H1 (cell line): Measurements from ENCODE around the gene GOLGA6L9. TPM values are rescaled to one million over a fixed set of nuclear protein-coding genes. Genes with fewer than 3 reads are reported as not detected.
"Not testable (repeated sequence)": the region's sequence is repeated elsewhere in the genome, so short reads cannot be mapped to it uniquely, and the experiment has no call there.

Experiments used
- CTCF ChIA-PET: fragments of 300-600 bp; sonication (Branson Sonifier 250); formaldehyde crosslinking; loops from one replicate; lab custom pipeline; 2021; ENCODE audit not compliant: partially characterized antibody; lab: Charles Lee
- POLR2A ChIA-PET: fragments of 300-600 bp; sonication (Branson Sonifier 250); formaldehyde crosslinking; loops from one replicate; lab custom pipeline; 2021; ENCODE audit warnings: inconsistent platforms; ENCODE audit not compliant: partially characterized antibody; lab: Charles Lee
- DNase-seq, 2 experiments: peaks; one replicate each; pipeline versions ENCODE4 v3.0.0 to v3.0.0-alpha.2; 2010 to 2022; ENCODE audit warnings: low spot score in 2 of 2, low read depth in 1 of 2, mixed read lengths in 1 of 2
- FAIRE-seq: peaks from 2 replicates; lab custom pipeline; 2011; peaks lifted over from hg19 to GRCh38; lab: Jason Lieb, UNC
- H2AFZ ChIP-seq: 2 replicates; pipeline ENCODE4 v1.8.1; 2012; ENCODE audit warnings: low read length, inconsistent platforms
- H2AK5ac ChIP-seq: 2 replicates; pipeline ENCODE4 v1.6.1; 2013; ENCODE audit warnings: low read depth, low read length
- H2BK120ac ChIP-seq: replicated peaks from 2 replicates; pipeline ENCODE3; 2013; ENCODE audit warnings: low read depth, low read length, inconsistent platforms
- H2BK12ac ChIP-seq: 2 replicates; pipeline ENCODE4 v1.6.1; 2013; ENCODE audit warnings: low read depth, low read length
- H2BK15ac ChIP-seq: 2 replicates; pipeline ENCODE4 v1.6.1; 2013; ENCODE audit warnings: low read length
- H2BK20ac ChIP-seq: 2 replicates; pipeline ENCODE4 v1.6.1; 2013; ENCODE audit warnings: low read length
- H2BK5ac ChIP-seq: 2 replicates; pipeline ENCODE4 v1.6.1; 2013; ENCODE audit warnings: low read depth, low read length
- H3K14ac ChIP-seq: 2 replicates; pipeline ENCODE4 v1.6.1; 2013; ENCODE audit warnings: inconsistent platforms; ENCODE audit not compliant: insufficient read length
- H3K18ac ChIP-seq: 2 replicates; pipeline ENCODE4 v1.6.1; 2013; ENCODE audit warnings: low read length; ENCODE audit errors: extremely low read depth
- H3K23ac ChIP-seq: 2 replicates; pipeline ENCODE4 v1.6.1; 2013; ENCODE audit warnings: inconsistent platforms; ENCODE audit not compliant: insufficient read length
- H3K23me2 ChIP-seq: 2 replicates; pipeline ENCODE4 v1.6.1; 2013; ENCODE audit warnings: low read depth, low read length
- H3K27ac ChIP-seq: 2 replicates; pipeline ENCODE4 v1.6.1; 2011; ENCODE audit warnings: low read depth, low read length, inconsistent platforms
- H3K27me3 ChIP-seq, 4 experiments: replicated peaks in 1 of 4; 1 replicate in 1 of 4; 2 replicates in 3 of 4; pipeline versions ENCODE4 v1.6.1 to v1.8.1; 2011 to 2013; ENCODE audit warnings: low read length in 3 of 4, mild to moderate bottlenecking in 3 of 4, inconsistent platforms in 2 of 4, mixed read lengths in 2 of 4, moderate library complexity in 1 of 4; ENCODE audit not compliant: control insufficient read depth in 3 of 4, insufficient read depth in 3 of 4; ENCODE audit errors: extremely low read depth in 1 of 4
- H3K36me3 ChIP-seq, 4 experiments: 2 replicates each; pipeline versions ENCODE4 v1.6.1 to v1.8.1; 2011 to 2013; ENCODE audit warnings: mild to moderate bottlenecking in 4 of 4, low read length in 3 of 4, moderate library complexity in 2 of 4, control low read depth in 1 of 4, inconsistent platforms in 1 of 4; ENCODE audit not compliant: insufficient read depth in 4 of 4, control insufficient read depth in 2 of 4
- H3K4ac ChIP-seq: replicated peaks from 2 replicates; pipeline ENCODE3; 2013; ENCODE audit warnings: low read length, low read depth, mixed read lengths, inconsistent platforms; ENCODE audit not compliant: insufficient read length
- H3K4me1 ChIP-seq, 4 experiments: replicated peaks in 1 of 4; 1 replicate in 1 of 4; 2 replicates in 3 of 4; pipeline versions ENCODE4 v1.6.1 to v1.8.1; 2011 to 2013; ENCODE audit warnings: low read length in 3 of 4, inconsistent platforms in 2 of 4, mixed read lengths in 1 of 4; ENCODE audit not compliant: insufficient read depth in 4 of 4, control insufficient read depth in 3 of 4
- H3K4me2 ChIP-seq, 2 experiments: 2 replicates each; pipeline versions ENCODE4 v1.6.1 to v1.8.1; 2011 to 2013; ENCODE audit warnings: low read depth in 2 of 2, low read length in 2 of 2, control low read depth in 1 of 2, inconsistent platforms in 1 of 2, mild to moderate bottlenecking in 1 of 2; ENCODE audit not compliant: insufficient read depth in 1 of 2
- H3K4me3 ChIP-seq, 4 experiments: fragments of 200-600, 300-600 bp in 1 of 4; sonication (generic), shearing (Covaris generic), sonication (Bioruptor Twin) in 1 of 4; 2 replicates each; pipeline versions ENCODE4 v1.5.1 to v1.8.1; 2011 to 2016; ENCODE audit warnings: low read length in 4 of 4, low read depth in 3 of 4, control low read depth in 2 of 4, inconsistent platforms in 2 of 4, mild to moderate bottlenecking in 2 of 4, mixed read lengths in 1 of 4, moderate library complexity in 1 of 4; ENCODE audit not compliant: insufficient read depth in 2 of 4; ENCODE audit errors: extremely low read depth in 1 of 4
- H3K56ac ChIP-seq: replicated peaks from 2 replicates; pipeline ENCODE3; 2013; ENCODE audit warnings: low read depth, mild to moderate bottlenecking, mixed read lengths, low read length, inconsistent platforms; ENCODE audit not compliant: insufficient read length
- H3K79me1 ChIP-seq: 2 replicates; pipeline ENCODE4 v1.6.1; 2013; ENCODE audit warnings: low read depth, low read length, control low read depth
- H3K79me2 ChIP-seq, 2 experiments: 2 replicates each; pipeline versions ENCODE4 v1.6.1 to v1.8.1; 2012 to 2013; ENCODE audit warnings: low read length in 2 of 2, mild to moderate bottlenecking in 2 of 2, inconsistent platforms in 1 of 2; ENCODE audit not compliant: insufficient read depth in 2 of 2, control insufficient read depth in 1 of 2
- H3K9ac ChIP-seq, 4 experiments: replicated peaks in 1 of 4; 1 replicate in 1 of 4; 2 replicates in 3 of 4; pipeline versions ENCODE4 v1.6.1 to v1.8.1; 2011 to 2013; ENCODE audit warnings: low read depth in 3 of 4, low read length in 3 of 4, control low read depth in 2 of 4, mild to moderate bottlenecking in 2 of 4, moderate library complexity in 2 of 4, inconsistent platforms in 1 of 4; ENCODE audit errors: extremely low read depth in 1 of 4
- H3K9me3 ChIP-seq, 2 experiments: 2 replicates each; pipeline versions ENCODE4 v1.6.1 to v1.8.1; 2012 to 2013; ENCODE audit warnings: mild to moderate bottlenecking in 2 of 2, moderate library complexity in 2 of 2, control low read depth in 1 of 2, inconsistent platforms in 1 of 2, low read depth in 1 of 2, low read length in 1 of 2, mixed read lengths in 1 of 2; ENCODE audit not compliant: insufficient read depth in 2 of 2
- H4K20me1 ChIP-seq, 2 experiments: replicated peaks in 1 of 2; 2 replicates each; pipeline versions ENCODE3 to v1.8.1; 2011 to 2013; ENCODE audit warnings: inconsistent platforms in 2 of 2, low read length in 2 of 2, mild to moderate bottlenecking in 1 of 2; ENCODE audit not compliant: insufficient read depth in 2 of 2, control insufficient read depth in 1 of 2
- H4K5ac ChIP-seq: 2 replicates; pipeline ENCODE4 v1.6.1; 2013; ENCODE audit warnings: low read length, low read depth, mixed read lengths, inconsistent platforms; ENCODE audit not compliant: insufficient read length
- H4K8ac ChIP-seq: 2 replicates; pipeline ENCODE4 v1.8.0; 2013; ENCODE audit warnings: mild to moderate bottlenecking, moderate library complexity, low read length, inconsistent platforms; ENCODE audit not compliant: insufficient read depth; ENCODE audit errors: extremely low read depth
- H4K91ac ChIP-seq: replicated peaks from 2 replicates; pipeline ENCODE3; 2013; ENCODE audit warnings: low read length, mixed read lengths, inconsistent platforms; ENCODE audit not compliant: insufficient read length
- WGBS, 2 experiments: shearing (Covaris generic) in 1 of 2; methylation state at CpG; one replicate each; pipeline versions ENCODE4 v1.1.6 to v1.1.7; 2013 to 2015; ENCODE audit warnings: low lambda C conversion rate in 2 of 2, mixed read lengths in 2 of 2, inconsistent platforms in 1 of 2, low coverage in 1 of 2, missing lambda C conversion rate in 1 of 2; ENCODE audit not compliant: insufficient replicate concordance in 2 of 2, insufficient coverage in 1 of 2, insufficient read length in 1 of 2; ENCODE audit errors: extremely low coverage in 1 of 2, missing lambda C conversion rate in 1 of 2; 5-methylcytosine and 5-hydroxymethylcytosine counted together
- polyA plus RNA-seq, 7 experiments: library from polyadenylated mRNA; depleted of rRNA in 3 of 7; stranded (reverse) in 5 of 7; unstranded in 2 of 7; fragments of >200 nt in 5 of 7; fragments of 200-250 nt in 2 of 7; gene quantifications; 1 replicate in 5 of 7; 2 replicates in 1 of 7; 4 replicates in 1 of 7; pipeline versions ENCODE4 v1.2.1 to v1.2.3, GENCODE V29; 2011 to 2013; ENCODE audit warnings: missing spikeins in 2 of 7, mixed read lengths in 2 of 7
- small RNA-seq: library from polyadenylated mRNA; stranded (forward); fragments of <200 nt; extraction: miRNeasy Mini kit (QIAGEN cat#:217004); gene quantifications from one replicate; pipeline ENCODE3, GENCODE V24; 2013; ENCODE audit not compliant: insufficient read depth
- total RNA-seq: library from RNA; stranded (reverse); fragmentation: NEBNext Ultra II Directional; extraction: Animal tissue kit (Norgen Biotek cat#: 25700); gene quantifications from 2 replicates; pipeline ENCODE4 v1.2.1, GENCODE V29; 2021

Gene GOLGA6L9
- total and polyA plus RNA-seq, 2 of the 8 experiments (the other 6 are each of a cell fraction or from before 2014, with no cell fraction given): 3.1 to 5.5 TPM

GRCh38 chr15:82477343-82478057 lies 47.9 kb downstream of the GOLGA6L9 start:
- H4K20me1 ChIP-seq, H2BK15ac ChIP-seq, FAIRE-seq, H2BK12ac ChIP-seq, H2BK20ac ChIP-seq, H3K23me2 ChIP-seq, H3K4ac ChIP-seq, H3K27ac ChIP-seq, H3K4me1 ChIP-seq, H3K27me3 ChIP-seq, H4K8ac ChIP-seq, H3K79me1 ChIP-seq, H3K36me3 ChIP-seq, H2BK120ac ChIP-seq, H3K9ac ChIP-seq, CTCF ChIA-PET, H4K5ac ChIP-seq, H2AK5ac ChIP-seq, H2BK5ac ChIP-seq, H3K23ac ChIP-seq, DNase-seq, H3K4me3 ChIP-seq, H3K9me3 ChIP-seq, H3K14ac ChIP-seq, H4K91ac ChIP-seq, H3K18ac ChIP-seq, H3K4me2 ChIP-seq, H2AFZ ChIP-seq, POLR2A ChIA-PET, H3K56ac ChIP-seq, H3K79me2 ChIP-seq: not testable (repeated sequence)
- WGBS, 2 experiments: 97% methylated on average over 11 of the region's 13 CpGs; no CpG with 5 or more reads in 1 of the 2 experiments

Small RNAs within 50 kb of the gene (small RNA-seq; reads per million reads assigned to genes)
- not detected for gene AC245033.3

Other genes with a start within 250 kb of the GOLGA6L9 start
- 31.5 and 32.8 TPM in 2 replicates for gene EFL1, start 167.1 kb upstream of the GOLGA6L9 start, total RNA-seq
- gene EFL1, start 167.1 kb upstream of the GOLGA6L9 start, polyA plus RNA-seq (2011; rRNA removed): 8.8 and 10.8 TPM in 2 replicates
- gene SAXO2, start 167.0 kb upstream of the GOLGA6L9 start, total RNA-seq: 3.1 and 3.8 TPM in 2 replicates
- gene SAXO2, start 167.0 kb upstream of the GOLGA6L9 start, polyA plus RNA-seq (2011; rRNA removed): 1.9 and 3.1 TPM in 2 replicates
- 3.7 and 4.0 TPM in 2 replicates for gene GOLGA6L10, start 80.3 kb upstream of the GOLGA6L9 start, total RNA-seq
- gene GOLGA6L10, start 80.3 kb upstream of the GOLGA6L9 start, polyA plus RNA-seq (2011; rRNA removed): 0.91 and 1.3 TPM in 2 replicates
- gene RPS17, start 110.6 kb downstream of the GOLGA6L9 start, total RNA-seq: 2,416 and 2,501 TPM in 2 replicates
- gene RPS17, start 110.6 kb downstream of the GOLGA6L9 start, polyA plus RNA-seq (2011; rRNA removed): 4,119 and 5,590 TPM in 2 replicates
- gene CPEB1, start 217.5 kb downstream of the GOLGA6L9 start, total RNA-seq: 4.0 and 4.5 TPM in 2 replicates
- 4.4 and 5.4 TPM in 2 replicates for gene CPEB1, start 217.5 kb downstream of the GOLGA6L9 start, polyA plus RNA-seq (2011; rRNA removed)